Panc1 (cell line): ENCODE data around the gene LINGO3. TPM values are rescaled to one million over a fixed set of nuclear protein-coding genes. Genes with fewer than 3 reads are reported as not detected.

Experiments used
- ATAC-seq: fragments of 200-7000 bp; cut with Tn5 transposase; 2 replicates; pipeline ENCODE4 v1.9.1; 2020; ENCODE audit warnings: mild to moderate bottlenecking, moderate library complexity
- BruUV-seq: library from RNA; stranded (reverse); fragments of 400-500 nt; replicated peaks from 2 replicates; lab custom pipeline; 2021; lab: Mats Ljungman, UMichigan
- CTCF ChIA-PET: fragments of 300-600 bp; sonication (Branson Sonifier 250); formaldehyde crosslinking; loops from one replicate; lab custom pipeline; 2022; ENCODE audit warnings: antibody characterized with exemption; lab: Charles Lee
- POLR2A ChIA-PET: fragments of 300-600 bp; sonication (Branson Sonifier 250); formaldehyde crosslinking; loops from one replicate; lab custom pipeline; 2022; ENCODE audit warnings: antibody characterized with exemption; lab: Charles Lee
- DNase-seq: peaks from one replicate; pipeline ENCODE4 v3.0.0-alpha.2; 2010; ENCODE audit warnings: low read depth, low spot score
- H3K27ac ChIP-seq: 2 replicates; pipeline ENCODE4 v1.5.1; 2011; ENCODE audit warnings: mild to moderate bottlenecking, low read length, inconsistent platforms
- H3K27me3 ChIP-seq: fragments of 200-500 bp; sonication (Bioruptor generic); 2 replicates; pipeline ENCODE4 v1.6.0; 2014; ENCODE audit warnings: low read length, inconsistent platforms; ENCODE audit not compliant: control insufficient read depth, insufficient read depth
- H3K36me3 ChIP-seq: fragments of 200-500 bp; sonication (Bioruptor generic); 2 replicates; pipeline ENCODE4 v1.5.1; 2014; ENCODE audit warnings: inconsistent platforms, mild to moderate bottlenecking, low read length, moderate library complexity; ENCODE audit not compliant: control insufficient read depth, insufficient read depth
- H3K4me1 ChIP-seq: 2 replicates; pipeline ENCODE4 v1.5.1; 2011; ENCODE audit warnings: inconsistent platforms, mild to moderate bottlenecking, low read length, moderate library complexity; ENCODE audit not compliant: control insufficient read depth, insufficient read depth
- H3K4me3 ChIP-seq, 2 experiments: 2 replicates each; pipeline ENCODE4 v1.5.1; 2011 to 2012; ENCODE audit warnings: low read depth in 2 of 2, low read length in 2 of 2, mild to moderate bottlenecking in 2 of 2, inconsistent platforms in 1 of 2, moderate library complexity in 1 of 2
- H3K9me3 ChIP-seq: fragments of 200-500 bp; sonication (Bioruptor generic); 2 replicates; pipeline ENCODE4 v1.5.1; 2014; ENCODE audit warnings: low read depth, mild to moderate bottlenecking, inconsistent platforms, low read length, moderate library complexity; ENCODE audit not compliant: control insufficient read depth, insufficient read depth
- CTCF ChIP-seq: fragments of 450-650 bp; IDR thresholded peaks from 2 replicates; pipeline ENCODE4 v1.5.1; 2017; ENCODE audit warnings: mild to moderate bottlenecking
- POLR2AphosphoS5 ChIP-seq: IDR thresholded peaks from 2 replicates; pipeline ENCODE4 v1.6.1; 2012; ENCODE audit warnings: mild to moderate bottlenecking, low read depth, low read length, moderate library complexity
- REST ChIP-seq, 2 experiments: IDR thresholded peaks; 2 replicates each; pipeline ENCODE4 v1.6.1; 2011 to 2012; ENCODE audit warnings: low read depth in 2 of 2, control low read depth in 1 of 2, low read length in 1 of 2, mild to moderate bottlenecking in 1 of 2, moderate library complexity in 1 of 2; ENCODE audit not compliant: insufficient read depth in 1 of 2
- SIN3A ChIP-seq: IDR thresholded peaks from 2 replicates; pipeline ENCODE4 v1.6.1; 2012; ENCODE audit warnings: low read depth, mild to moderate bottlenecking, low read length, moderate library complexity, borderline replicate concordance; ENCODE audit not compliant: insufficient read depth
- TCF7L2 ChIP-seq: IDR thresholded peaks from 2 replicates; pipeline ENCODE4 v1.6.1; 2011; ENCODE audit warnings: mild to moderate bottlenecking, low read depth, low read length, inconsistent platforms
- in situ Hi-C: cut with HindIII; loops from 2 replicates; pipeline ENCODE4 v1.10.0; 2016; ENCODE audit warnings: low sequenced_read_pairs, low pct_unique_long_range_greater_than_20kb
- intact Hi-C: fragments of 100-400 bp; cut with micrococcal nuclease; formaldehyde crosslinking; loops from one replicate; pipeline ENCODE4 v1.10.0; 2022; ENCODE audit not compliant: unreplicated experiment
- total RNA-seq: library from RNA; stranded (reverse); gene quantifications from one replicate; pipeline ENCODE4 v1.2.1, GENCODE V29; 2021; ENCODE audit not compliant: unreplicated experiment

The LINGO3 gene
- total RNA-seq, 1 experiment from 2014 or later = 0.13 TPM

DNA sequence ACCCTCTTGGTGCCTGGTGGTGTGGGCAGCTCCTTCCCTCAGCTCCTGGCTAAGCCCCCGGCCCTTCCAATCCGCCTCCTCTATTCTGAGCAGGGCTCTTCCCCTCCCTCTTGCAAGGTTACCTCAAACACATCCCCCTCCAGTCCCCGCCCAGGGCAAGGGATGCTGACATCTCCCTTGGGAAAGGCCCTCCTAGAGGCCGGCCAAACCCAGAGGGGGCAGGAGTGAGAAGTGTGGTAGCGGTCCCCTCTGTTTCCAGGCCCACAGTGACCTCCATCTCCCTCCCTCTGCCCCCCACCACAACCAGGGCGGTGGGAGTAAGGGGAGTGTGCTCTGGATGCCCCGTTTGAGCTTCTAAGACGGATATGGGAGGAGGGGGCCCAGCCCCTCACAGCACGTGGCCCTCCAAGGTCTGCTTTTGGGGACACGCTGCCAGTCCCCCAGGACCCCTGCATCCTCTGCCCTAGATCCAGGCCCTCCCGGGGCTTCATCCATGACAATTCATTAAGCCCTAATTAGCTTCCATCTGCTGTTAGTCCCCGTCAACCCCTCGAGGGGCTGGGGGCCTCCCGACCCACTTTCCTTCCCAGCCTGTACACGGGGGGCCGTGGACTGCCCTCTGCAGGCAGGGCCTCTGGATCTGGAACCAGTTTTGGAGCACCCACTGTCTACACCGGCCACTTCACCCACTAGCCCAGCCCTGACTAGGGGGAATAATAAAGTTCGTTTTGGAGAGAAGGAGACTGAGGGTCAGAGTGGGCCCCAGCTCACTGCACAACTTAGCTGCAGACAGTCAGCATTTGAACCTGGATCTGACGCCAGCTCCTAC, 2.3 kb downstream of the LINGO3 start:
- TF ChIP-seq SIN3A = no peak
- TF ChIP-seq REST (IDR thresholded peaks at IDR 0.05; ENCODE audit: insufficient read depth in 1 of 2, low read depth in 2 of 2, low read length in 1 of 2) = no peak
- Histone ChIP-seq H3K4me1 (peaks cover 2% of the 10 kb centered on the region), H3K27me3 (no peaks in the 10 kb centered on the region), H3K9me3 (no peaks in the 10 kb centered on the region), H3K4me3 (no peak overlapping the region), H3K27ac (no peak overlapping the region), H3K36me3 (no peaks in the 10 kb centered on the region)
- intact Hi-C loops (no loop called here), in situ Hi-C loops (no loop called here)
- ChIA-PET CTCF (no interaction called here), POLR2A (interaction anchor here (0.5 kb wide), 1 partner anchor 85 kb away, joined by 4 read pairs; no protein-coding TSS in a partner anchor)
- no TSS peak for BruUV-seq
- ATAC-seq (no peak), DNase-seq (no peak)

- DNase-seq = no peak
- ATAC-seq = no peak
- H3K36me3 ChIP-seq = no peaks in the 10 kb centered on the region
- ChIA-PET POLR2A (no interaction called here), CTCF (no interaction called here)
- H3K27ac ChIP-seq = no peak overlapping the region
- no peaks in the 10 kb centered on the region for H3K27me3 ChIP-seq
- intact Hi-C loops = no loop called here
- no peaks in the 10 kb centered on the region for H3K4me1 ChIP-seq
- no TSS peak for BruUV-seq
- H3K9me3 ChIP-seq = no peaks in the 10 kb centered on the region
- no peak overlapping the region for H3K4me3 ChIP-seq
- no peak for TF ChIP-seq POLR2AphosphoS5
- TF ChIP-seq CTCF = no peak
- TF ChIP-seq REST (IDR thresholded peaks at IDR 0.05; ENCODE audit: insufficient read depth in 1 of 2, low read depth in 2 of 2, low read length in 1 of 2) = no peak
- no peak for TF ChIP-seq SIN3A
- TF ChIP-seq TCF7L2 = no peak
- in situ Hi-C loops = no loop called here
Observed at GRCh38 chr19:2303211-2303798, 4.6 kb downstream of the LINGO3 start.
